ENCODE data around the gene FITM1. TPM values are rescaled to one million over a fixed set of nuclear protein-coding genes. Genes with fewer than 3 reads are reported as not detected.
"Not testable (repeated sequence)": the region's sequence is repeated elsewhere in the genome, so short reads cannot be mapped to it uniquely, and the experiment has no call there.

FITM1 gene
- total RNA-seq, 1 donor from 2014 or later: 140 TPM

GRCh38 chr14:24095271-24096068 is 35.0 kb upstream of the FITM1 start:
- peak; percentile 6 for ATAC-seq
- peak; percentile 62 for DNase-seq
- intact Hi-C loops (cut with micrococcal nuclease): no loop called here

DNA sequence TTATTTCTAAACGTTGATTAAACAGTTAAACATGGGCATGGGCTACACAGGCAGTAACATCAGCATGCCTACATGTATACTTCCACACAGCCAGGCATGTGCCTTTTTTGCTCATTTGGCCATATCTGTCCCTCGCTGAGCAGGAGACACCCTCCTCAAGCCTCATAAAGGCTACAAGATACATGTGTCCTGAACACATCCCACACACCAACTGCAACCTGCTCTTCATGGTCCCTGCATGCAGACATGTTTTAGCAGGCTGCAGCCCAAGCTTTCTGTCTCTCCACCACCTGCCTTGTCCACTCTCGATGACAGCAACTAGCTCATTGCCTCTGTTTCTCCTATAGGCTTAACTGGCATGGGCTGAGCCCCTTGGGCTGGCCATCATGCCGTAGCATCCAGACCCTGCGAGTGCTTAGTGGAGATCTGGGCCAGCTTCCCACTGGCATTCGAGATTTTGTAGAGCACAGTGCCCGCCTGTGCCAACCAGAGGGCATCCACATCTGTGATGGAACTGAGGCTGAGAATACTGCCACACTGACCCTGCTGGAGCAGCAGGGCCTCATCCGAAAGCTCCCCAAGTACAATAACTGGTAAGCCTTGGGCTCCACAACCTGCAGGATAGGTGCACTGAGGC is 33.8 kb upstream of the FITM1 start:
- DNase-seq (no peak), ATAC-seq (no peak)
- intact Hi-C loops (cut with micrococcal nuclease): no loop called here

GRCh38 chr14:24098229-24098926 is 32.1 kb upstream of the FITM1 start:
- ATAC-seq: no peak
- intact Hi-C loops (cut with micrococcal nuclease): no loop called here
- DNase-seq: no peak

DNA sequence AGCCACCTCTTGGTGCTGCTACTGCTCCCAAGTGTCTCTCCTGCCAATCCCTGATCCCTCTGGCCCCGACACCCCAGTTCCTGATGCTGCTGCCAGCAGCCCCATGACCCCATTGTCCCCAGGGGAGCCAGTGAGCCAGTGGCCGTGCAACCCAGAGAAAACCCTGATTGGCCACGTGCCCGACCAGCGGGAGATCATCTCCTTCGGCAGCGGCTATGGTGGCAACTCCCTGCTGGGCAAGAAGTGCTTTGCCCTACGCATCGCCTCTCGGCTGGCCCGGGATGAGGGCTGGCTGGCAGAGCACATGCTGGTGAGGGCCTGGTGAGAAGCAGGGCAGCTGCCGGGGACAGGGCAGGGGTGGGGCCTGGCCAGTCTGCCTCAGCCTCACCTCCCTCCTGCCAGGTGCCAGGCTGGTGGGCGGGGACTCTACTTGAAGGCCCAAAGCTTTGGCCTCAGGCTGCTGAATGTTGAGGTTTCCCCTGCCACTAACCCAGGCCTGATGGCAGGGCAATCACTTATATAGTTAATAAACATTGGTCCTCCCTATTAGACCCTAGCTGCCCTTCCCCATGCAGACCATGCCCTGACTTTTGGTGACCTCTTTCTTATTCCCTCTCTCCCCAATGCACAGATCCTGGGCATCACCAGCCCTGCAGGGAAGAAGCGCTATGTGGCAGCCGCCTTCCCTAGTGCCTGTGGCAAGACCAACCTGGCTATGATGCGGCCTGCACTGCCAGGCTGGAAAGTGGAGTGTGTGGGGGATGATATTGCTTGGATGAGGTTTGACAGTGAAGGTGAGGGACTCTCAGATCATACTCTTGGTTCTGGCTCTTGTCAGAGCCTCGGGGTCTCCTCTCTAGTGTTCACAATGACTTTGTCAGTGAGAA is 31.3 kb upstream of the FITM1 start:
- intact Hi-C loops (cut with micrococcal nuclease): no loop called here
- no peak for ATAC-seq
- DNase-seq: no peak

GRCh38 chr14:24100197-24100981 is 30.1 kb upstream of the FITM1 start:
- intact Hi-C loops (cut with micrococcal nuclease): no loop called here

GRCh38 chr14:24100982-24101494 is 29.4 kb upstream of the FITM1 start:
- no peak for ATAC-seq

More at GRCh38 chr14:24100197-24100981, 30.1 kb upstream of the FITM1 start:
- no peak for ATAC-seq
- no peak for DNase-seq

GRCh38 chr14:24102357-24103048 is 28.0 kb upstream of the FITM1 start:
- no peak for ATAC-seq
- intact Hi-C loops (cut with micrococcal nuclease): no loop called here

More at GRCh38 chr14:24100982-24101494, 29.4 kb upstream of the FITM1 start:
- intact Hi-C loops (cut with micrococcal nuclease): no loop called here
- no peak for DNase-seq

DNA sequence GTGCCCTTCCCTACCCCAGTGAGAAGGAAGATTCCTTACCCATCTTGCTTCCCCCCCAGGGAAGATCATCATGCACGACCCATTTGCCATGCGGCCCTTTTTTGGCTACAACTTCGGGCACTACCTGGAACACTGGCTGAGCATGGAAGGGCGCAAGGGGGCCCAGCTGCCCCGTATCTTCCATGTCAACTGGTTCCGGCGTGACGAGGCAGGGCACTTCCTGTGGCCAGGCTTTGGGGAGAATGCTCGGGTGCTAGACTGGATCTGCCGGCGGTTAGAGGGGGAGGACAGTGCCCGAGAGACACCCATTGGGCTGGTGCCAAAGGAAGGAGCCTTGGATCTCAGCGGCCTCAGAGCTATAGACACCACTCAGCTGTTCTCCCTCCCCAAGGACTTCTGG is 27.0 kb upstream of the FITM1 start:
- DNase-seq (no peak), ATAC-seq (no peak)
- intact Hi-C loops (cut with micrococcal nuclease): no loop called here

More at GRCh38 chr14:24102357-24103048, 28.0 kb upstream of the FITM1 start:
- no peak for DNase-seq

- ATAC-seq; DNase-seq; intact Hi-C loops (cut with micrococcal nuclease): not testable (repeated sequence)
These were observed 24.7 kb upstream of the FITM1 start for GRCh38 chr14:24105609-24106239.

DNA sequence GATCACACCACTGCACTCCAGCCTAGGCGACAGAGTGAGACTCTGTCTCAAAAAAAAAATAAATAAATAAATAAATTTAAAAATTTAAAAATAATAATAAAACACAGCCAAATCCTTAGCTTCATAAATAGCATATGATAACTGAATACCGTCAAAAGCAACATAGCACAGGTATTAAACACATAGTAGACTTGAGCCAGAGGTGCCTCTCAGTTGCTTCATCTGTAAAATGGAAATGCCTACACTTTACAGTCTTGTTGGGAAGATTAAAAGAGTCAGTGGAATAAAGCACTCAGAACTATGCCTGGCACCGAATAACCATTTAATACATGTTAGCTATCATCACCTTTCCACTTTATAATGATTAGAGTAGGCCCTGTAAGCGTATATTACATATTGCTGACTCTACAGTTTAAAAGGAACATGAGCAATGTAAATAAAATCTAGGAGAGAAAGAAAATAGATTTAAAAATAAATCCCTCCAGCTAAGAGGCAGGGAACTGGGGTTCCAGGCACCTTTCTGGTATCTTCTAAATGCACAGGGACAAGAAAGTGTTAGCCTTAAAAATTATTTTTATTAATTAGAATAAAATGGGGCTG is 23.7 kb upstream of the FITM1 start:
- no peak for DNase-seq
- intact Hi-C loops (cut with micrococcal nuclease): no loop called here
- no peak for ATAC-seq

DNA sequence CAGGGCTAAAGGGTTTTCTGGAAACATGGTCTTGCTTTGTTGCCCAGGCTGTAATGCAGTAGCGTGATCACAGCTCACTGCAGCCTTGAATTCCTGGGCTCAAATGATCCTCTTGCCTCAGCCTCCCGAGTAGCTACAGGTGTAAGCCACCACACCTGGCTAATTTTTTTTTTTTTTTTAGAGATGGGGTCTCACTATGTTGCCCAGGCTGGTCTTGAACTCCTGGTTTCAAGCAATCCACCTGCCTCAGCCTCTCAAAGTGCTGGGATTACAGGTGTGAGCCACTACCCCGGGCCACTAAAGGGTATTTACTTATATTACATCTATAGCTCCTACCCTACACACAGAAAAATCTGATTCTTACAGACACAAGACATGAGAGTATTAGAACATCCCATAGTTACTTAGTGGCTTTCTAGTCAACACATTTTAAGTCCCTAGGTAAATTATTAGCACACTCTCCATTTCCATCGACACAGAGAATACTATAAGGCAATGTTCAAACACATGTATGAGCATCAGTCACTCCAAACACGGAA is 22.1 kb upstream of the FITM1 start:
- peak; percentile 11 for ATAC-seq
- intact Hi-C loops (cut with micrococcal nuclease): loop anchor here (2.0 kb wide), 1 partner anchor 50 kb away; no protein-coding TSS in a partner anchor
- DNase-seq: no peak

GRCh38 chr14:24110060-24110459 is 20.4 kb upstream of the FITM1 start:
- DNase-seq: no peak
- ATAC-seq: no peak
- intact Hi-C loops (cut with micrococcal nuclease): no loop called here

DNA sequence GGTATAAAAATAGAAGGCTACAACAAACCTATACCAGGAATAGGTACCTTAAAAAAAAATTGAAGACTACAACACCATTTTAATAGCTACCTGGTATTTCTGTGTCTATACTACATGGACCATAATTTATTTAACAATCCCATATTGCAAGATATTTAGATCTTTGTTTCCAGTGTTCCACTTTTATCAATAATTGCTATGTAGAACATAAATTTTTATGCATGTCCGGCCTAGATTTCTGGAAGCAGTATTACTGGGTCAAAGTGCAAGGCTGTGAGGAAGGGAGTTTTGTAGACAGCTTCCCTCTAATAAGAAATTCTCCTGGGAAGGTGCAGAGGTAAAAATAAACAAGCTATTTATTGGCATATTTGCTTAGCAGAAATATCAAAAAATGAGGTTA is 19.9 kb upstream of the FITM1 start:
- intact Hi-C loops (cut with micrococcal nuclease): no loop called here
- no peak for DNase-seq
- ATAC-seq: no peak

DNA sequence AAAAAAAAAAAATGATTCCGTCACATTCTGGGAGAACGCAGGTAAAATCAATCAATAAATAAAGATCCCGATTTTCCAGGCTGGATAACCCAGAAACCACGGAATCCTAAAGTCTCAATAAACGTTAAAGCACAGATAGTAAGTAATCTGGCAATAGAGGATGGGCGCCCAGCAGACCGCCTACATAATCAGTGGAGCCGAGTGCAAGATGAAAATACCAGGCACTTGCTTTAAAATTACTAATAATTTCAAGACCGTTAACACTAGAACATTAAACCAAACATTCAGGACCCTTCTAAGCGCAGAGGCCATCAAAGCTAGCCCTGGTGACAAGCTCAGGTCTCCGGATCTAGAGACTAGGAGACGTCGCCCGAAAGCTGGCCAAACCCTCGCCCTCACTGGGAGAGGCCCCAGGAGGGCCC is 17.1 kb upstream of the FITM1 start:
- intact Hi-C loops (cut with micrococcal nuclease): no loop called here
- ATAC-seq (peak; percentile 3), DNase-seq (no peak)

GRCh38 chr14:24113801-24114531 is 16.5 kb upstream of the FITM1 start:
- peak; percentile 58 for ATAC-seq
- DNase-seq: peak; percentile 86
- intact Hi-C loops (cut with micrococcal nuclease): no loop called here

All from left ventricle myocardium superior (tissue), 1 donor.